DMS 273 treated with DMSO at 0.1 percent for 48 hours (cell line): ENCODE measurements around the gene HNRNPAB.

Source experiments
- DNase-seq: peaks from one replicate; lab custom pipeline; 2025; lab: John Stamatoyannopoulos, UW

Gene HNRNPAB

DNA sequence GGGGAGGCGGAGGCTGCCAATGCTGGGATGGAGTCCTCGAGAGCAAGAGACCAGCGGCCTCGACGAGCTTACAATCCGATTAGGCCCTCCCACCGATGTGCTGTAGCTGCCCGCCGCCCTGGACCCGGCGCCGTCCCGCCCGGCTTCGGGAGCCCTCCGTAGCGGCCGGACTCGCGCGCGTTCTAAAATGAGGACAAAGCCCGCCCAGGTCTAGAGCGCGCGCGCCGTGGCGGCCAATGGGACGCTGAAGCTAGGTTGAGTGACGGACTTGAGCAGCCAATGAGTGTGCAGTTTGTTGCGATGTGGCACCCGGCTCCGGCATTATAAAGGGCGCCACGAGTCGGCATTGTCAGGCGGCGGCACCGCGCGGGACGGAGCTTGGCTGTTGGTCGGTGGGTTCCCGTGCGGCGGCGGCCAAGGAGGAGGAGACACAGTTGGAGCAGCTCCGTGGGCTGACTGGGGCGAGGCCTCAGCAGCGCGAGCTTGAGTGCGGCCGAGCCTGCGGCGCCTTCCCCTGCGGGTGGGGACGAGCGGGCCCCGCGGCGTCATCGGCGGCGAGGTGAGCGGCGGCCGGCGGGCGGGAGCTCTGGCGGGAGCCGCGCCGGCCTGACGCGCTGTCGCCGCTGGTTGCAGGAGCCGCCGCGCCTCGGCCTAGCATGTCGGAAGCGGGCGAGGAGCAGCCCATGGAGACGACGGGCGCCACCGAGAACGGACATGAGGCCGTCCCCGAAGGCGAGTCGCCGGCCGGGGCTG lies at the start of gene HNRNPAB:
Gene HNRNPAB, plus strand, starts transcription at position 352 of the 753 bp plus-strand sequence. Its CDS starts 305 bp downstream, at position 657.
- DNase-seq: peak; percentile 89

DNA sequence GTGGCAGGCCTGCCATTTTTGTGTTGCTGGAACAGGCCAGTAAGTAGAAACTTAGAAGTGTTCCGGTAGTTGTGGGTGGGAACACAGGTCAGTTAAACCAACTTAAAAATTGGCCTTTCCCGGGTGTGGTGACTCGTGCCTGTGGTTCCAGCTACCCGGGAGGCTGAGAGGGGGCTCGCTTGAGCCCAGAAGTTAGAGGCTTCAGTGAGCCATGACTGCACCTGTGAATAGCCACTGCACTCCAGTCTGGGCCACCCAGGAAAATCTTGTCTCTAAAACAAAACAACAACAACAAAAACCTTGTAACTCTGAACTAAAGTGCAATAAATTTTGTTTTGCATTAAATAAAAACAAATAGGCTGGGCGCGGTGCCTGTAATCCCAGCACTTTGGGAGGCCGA lies 49.3 kb upstream of the HNRNPAB start:
- DNase-seq: no peak

DNA sequence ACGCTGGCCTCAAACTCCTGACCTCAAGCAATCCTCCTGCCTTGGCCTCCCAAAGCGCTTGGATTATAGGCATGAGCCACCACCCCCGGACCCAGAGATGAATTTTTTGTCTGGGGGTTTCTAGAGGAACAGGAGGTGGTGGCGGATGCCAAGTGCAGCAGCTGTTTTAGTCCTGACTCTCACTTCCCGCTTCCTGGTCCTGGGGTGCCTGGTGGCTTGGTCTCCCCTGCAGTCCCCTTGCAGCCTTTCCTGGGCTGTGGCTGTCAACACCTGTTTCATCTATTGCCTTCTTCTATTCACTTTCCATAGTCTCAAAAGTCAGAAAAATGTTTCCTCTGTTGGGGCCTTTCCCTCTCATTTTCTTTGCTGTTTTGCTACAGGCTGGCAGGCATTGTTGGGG lies 44.2 kb upstream of the HNRNPAB start:
- DNase-seq: no peak

DNA sequence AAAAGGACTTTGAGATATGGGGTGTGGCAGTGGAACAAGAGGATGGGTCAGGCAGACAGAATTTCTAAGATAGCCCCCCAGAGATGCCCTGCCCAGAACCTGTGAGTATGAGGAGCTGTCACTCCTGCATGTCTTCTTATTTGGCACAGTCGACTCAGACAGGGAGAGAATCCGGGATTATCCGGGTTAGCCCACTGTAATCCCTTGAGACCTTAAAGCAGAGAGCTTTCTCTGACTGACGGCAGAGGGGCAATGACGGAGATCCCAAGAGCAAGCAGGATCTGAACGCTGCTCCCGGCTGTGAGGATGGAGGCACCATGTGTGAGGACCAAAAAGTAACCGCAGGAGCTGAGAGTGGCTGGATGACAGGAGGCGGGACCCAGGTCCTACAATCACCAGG lies 41.9 kb upstream of the HNRNPAB start:
- no peak for DNase-seq

DNA sequence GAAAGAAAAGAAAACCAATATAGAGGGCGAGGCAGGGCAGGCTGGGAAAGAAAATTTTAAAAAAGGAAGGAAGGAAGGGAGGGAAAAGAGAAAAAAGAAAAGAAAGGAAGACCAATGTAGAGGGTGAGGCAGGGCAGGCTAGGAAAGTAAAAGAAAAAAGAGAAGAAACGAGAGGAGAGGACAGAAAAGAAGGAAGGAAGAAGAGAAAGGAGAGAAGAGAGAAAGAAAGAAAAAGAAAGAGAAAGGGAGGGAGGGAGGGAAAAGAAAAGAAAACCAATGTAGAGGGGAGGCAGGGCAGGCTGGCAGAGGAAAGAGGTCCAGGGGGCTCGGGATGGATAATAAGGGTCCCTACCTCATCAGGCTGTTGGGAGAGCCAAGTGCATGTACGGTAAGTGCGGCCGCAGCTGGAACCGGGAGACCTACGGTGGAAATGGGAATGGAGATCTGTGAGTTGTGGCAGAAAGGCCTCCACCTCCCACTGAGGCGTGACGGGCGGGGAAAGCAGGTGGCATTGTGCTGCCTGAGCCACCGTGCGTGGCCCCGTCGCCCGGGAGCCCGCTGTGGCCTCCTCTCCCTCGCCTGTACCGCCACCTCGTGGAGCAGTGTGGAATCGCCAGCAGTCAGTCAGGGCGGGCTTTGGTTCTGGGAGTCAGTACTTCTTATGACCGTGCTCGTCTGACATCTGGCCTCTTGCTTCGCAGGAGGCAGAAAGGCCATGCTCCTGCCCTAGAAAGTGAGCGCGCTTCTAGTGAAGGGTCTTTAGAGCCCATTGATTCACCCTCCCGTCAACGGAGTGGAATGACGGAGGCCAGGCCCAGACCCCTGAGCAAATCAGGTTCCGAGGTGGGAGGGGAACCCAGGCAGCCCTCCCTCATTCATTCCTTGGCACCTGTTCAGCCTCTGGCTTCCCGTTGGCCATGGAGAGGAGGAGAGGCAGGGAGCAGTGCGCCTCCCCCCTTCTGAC lies 40.3 kb upstream of the HNRNPAB start:
- peak; percentile 75 for DNase-seq

DNA sequence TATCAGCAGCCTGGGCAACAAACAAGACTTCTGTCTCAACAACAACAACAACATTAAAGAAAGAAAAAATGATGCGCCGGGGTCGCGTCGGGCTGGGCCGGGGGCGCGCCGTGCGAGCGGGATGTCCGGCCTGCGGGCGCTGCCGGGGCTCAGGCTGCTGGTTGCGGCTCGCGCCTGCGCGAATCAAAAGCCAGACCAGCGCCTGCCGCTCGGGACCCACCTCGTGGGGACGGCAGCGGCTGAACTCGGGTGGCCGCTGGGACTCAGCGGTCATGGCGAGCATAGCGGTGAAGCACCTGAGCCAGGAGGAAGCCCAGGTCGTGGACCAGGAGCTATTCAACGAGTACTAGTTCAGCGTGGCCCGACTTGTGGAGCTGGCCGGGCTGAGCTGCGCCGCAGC lies 38.8 kb upstream of the HNRNPAB start:
- no peak for DNase-seq

DNA sequence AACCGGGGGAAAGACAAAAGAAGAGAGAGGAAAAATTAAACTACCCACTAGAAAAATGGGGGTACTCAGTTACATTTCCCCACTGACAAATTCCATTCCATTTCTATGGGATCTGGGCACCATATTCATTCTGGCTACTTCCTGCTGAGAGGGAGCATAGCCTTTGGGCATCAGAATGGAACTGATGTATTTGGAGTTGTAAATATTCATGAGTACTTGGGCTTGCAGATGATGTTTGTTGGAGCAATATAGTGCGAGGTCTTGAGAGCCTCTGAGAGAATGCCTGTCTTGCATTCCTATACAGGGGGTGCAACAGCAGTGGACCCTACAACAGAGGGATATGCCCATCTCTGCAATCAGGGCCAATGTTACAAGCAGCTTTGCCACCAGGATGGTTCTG lies 33.9 kb upstream of the HNRNPAB start:
- no peak for DNase-seq

DNA sequence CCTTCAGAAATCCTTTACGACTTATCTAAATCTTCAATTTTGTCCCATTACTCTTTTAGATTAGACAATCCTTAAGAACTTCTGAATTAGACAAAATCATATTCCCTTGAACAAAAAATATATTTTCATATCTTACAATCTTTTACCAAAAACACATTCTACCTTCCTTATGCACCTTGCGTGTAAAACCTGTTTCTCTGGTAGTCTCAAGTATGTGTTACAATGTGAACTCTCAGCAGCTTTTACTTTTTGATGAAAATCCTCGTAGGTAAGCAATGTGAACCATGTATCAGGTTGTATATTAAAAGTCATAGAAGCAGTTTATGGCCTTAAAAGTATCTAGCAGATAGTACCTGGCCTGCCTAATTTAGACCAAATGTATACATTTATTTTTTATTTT lies 29.9 kb upstream of the HNRNPAB start:
- DNase-seq: no peak

DNA sequence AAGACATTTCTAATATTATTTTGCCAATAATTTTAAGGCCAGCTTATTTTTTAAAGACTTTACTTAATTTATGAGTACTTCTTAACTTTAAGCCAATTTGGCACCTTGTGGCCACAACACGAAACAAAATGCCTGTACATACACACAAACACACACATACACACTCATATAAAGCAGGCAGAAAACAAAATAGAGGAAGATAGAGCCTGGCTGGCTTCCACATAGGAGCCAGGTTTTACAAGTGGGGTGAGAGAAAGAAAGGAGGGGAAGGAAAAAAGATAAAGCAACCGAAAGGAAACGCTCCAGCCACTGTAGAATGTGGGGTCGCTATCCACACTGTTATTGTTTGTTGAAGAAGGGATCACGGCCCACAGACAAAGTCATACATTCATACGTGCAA lies 27.5 kb upstream of the HNRNPAB start:
- no peak for DNase-seq

DNA sequence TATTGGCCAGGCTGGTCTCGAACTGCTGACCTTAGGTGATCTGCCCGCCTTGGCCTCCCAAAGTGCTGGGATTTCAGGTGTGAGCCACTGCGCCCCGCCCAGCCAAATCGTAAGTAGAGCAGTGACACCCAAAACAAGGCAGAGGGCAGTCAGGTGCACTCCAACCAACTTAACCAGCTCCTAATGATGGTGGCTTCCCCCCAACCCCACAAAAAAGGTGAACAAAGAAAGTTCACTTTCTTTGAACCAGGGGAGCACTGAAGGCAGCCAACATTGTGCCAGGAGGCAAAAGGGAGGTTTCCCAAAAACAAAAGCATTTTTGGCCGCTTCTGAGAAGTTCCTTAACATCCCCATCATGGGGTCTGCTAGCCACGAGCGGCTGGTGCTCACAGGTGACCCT lies 26.8 kb upstream of the HNRNPAB start:
- no peak for DNase-seq

DNA sequence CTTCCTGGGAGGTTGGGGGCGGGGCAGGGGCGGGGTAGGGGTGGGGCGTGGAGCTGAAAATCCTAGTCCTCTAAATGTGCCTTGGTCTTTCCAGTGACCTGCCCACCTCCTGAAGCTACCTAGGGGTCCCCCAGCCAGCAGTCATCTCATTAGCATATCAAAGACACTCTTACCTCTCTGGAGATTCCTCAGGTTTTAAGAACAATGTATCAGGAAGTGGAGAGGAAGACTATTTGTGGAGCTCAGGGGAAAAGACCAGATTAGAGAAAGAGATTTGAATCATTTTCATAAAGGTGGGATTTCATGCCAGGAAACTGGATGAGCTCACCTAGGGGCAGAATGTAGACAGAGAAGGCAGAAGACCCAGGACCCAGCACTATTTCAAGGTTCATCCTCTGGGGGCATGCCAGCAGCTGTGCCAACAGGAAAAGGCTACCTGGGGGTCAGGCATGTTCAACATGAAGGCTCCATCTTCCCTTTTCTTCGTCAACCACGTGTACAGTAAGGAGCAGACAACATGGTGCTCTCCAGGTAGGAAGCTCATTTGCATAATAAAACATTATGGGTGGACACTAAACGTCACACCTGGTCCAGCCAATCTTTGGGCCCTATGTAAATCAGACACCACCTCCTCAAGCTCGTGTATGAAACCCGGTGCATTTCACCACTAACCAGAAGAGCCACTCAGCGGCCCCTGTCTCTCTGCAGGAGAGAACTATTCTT lies 24.0 kb upstream of the HNRNPAB start:
- DNase-seq: no peak

DNA sequence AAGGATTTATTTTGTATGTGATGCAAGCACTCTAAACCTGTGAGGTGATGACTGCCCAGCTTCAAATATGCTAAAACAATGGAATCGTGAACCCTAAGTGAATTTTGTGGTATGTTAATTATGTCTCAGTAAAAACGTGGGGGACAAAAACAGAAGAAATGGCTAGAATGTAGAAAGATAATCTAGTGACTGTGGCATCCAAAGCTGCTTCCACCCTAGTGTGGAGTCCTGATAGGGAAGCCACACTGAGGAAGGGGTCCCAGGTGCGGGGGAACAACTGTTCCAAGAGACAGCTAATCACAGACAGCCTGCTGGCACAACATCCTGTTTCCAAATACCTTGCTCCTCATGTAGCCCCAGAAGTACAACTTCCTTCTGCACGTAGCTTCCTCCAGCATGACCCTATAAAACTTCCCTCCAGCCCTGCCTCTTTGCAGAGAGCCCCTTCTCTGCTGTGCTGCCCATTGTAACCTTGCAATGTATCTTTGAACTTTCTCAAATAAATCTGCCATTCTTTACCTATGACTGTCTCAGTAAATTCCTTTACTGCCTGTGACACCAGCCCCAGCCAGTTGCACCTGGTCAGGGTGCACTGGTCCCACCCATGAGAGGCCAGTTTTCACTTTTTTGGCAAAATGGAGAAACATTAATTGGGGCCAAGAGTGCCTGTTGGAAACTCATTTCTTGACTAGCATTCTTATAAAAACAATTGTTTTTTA lies 22.0 kb upstream of the HNRNPAB start:
- DNase-seq: no peak

DNA sequence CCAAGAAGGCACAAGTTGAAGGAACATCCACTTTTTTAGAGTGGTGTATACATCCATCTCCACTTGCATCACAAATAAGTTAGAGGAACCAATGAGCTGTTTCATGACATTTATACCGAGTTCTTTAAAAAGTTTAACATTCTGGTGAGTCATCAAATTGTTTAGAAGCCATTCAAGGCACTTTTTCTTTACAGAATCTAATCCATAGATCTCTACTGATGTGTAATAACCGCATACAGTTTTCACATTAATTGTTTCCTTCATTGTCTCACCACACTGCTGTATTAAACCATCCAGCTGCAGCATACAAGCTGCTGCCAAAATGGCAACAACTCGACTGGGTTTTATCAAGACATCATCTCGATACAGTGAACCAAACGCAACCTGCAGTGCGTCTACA lies 17.9 kb upstream of the HNRNPAB start:
- no peak for DNase-seq

DNA sequence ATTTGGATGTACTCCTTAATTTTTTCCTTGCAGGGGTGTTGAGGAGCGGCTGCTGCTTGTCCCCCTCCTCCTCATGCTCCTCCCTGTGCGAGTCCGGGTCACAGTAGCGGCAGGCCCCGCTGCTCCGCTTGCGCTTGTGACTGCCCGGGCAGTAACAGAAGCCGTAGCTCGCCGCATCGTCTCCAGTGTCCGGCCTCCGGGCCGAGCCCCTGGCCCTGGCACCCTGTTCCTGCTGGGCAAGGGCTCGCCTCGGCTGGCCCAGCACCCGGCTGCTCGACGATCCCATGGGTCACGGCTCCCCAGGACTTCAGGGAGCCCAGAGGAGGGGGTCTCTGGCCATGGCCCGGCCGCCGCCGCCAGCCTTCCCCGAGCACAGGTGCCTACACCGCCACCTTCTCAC lies 17.3 kb upstream of the HNRNPAB start, which contains the start of gene GMCL2:
Gene GMCL2, minus strand, starts transcription at position 358 of the 400 bp plus-strand sequence. Its CDS starts 72 bp downstream, at position 286.
- DNase-seq: no peak

DNA sequence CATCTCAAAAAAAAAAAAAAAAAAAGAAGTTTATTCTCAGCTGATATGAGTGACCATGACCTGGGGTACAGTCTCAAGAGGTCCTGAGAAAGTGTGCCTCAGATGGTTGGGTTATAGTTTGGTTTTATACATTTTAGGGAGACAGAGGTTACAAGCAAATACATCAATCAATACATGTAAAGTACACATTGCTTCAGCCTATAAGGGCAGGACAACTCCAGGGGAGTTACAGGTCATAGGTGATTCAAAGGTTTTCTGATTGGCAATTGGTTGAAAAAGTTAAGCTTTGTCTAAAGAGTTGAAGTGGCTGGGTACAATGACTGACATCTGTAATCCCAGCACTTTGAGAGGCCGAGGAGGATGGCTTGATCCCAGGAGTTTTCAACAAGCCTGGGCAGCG lies 14.9 kb upstream of the HNRNPAB start:
- DNase-seq: no peak

DNA sequence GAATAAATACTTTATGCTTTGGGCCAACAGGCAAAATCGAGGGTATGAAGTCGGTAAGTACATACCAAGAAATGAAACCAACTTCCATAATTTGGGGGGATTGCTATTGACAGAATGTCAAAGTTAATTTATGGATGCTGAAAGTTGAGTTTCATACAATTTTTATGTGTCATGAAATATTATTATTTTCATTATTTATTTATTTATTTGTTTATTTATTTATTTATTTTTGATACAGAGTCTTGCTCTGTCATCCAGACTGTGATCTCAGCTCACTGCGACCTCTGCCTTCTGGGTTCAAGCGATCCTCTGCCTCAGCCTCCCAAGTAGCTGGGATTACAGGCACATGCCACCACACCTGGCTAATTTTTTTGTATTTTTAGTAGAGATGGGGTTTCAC lies 12.7 kb upstream of the HNRNPAB start:
- DNase-seq: no peak

DNA sequence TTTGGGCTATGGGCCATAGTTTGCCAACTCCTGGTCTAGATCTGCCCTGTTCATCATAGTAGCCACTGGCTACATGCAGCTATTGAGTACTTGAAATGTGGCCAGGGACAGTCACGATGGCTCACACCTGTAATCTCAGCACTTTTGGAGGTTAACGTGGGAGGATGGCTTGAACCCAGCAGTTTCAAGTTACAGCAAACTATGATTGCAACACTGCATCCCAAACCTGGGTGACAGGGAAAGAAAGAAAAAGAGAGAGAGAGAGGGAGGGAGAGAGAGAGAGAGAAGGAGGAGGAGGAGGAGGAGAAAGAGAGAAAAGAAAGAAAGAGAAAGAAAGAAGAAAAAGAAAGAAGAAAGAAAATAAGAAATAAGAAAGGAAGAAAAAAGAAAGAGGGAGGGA lies 12.1 kb upstream of the HNRNPAB start:
- DNase-seq: no peak

DNA sequence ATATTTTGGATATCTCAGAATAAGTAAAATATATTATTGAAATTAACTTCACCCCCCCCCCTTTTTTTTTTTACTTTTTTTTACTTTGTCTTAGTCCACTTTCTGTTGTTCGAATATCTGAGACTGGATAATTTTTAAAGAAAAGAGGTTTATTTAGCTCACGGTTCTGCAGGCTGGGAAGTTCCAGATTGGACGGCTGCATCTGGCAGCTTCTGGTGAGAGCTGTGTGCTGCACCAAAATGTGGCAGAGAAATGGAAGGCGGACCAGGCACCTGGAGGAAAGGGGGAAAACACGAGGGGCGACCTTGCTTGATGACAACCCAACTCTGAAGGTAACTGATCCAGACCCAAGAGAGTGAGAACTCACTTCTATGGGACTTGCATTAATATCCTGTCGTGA lies 11.5 kb upstream of the HNRNPAB start:
- no peak for DNase-seq

DNA sequence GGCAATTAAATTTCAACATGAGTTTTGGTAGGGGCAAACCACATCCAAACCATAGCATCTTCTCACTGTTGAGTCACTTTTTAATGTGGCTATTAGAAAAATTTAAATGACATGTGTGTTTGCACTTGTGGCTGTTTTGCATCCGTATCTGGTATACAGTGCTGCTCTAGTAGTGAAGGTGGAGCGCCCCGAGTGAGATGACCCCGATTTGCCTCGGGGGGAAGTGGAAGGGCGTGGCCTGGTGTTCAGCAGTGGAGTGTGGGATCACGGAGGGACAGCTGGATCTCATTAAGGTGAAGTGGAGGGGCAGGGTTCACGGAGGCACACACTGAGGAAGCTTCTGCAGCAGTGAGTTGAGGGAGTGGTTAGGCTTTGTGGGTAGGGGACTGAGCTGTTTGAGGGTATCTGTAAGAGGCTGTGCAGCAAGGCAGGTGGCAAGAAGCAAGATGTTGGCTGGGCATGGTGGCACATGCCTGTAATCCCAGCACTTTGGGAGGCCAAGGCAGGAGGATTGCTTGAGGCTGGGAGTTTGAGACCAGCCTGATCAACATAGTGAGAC lies 11.0 kb upstream of the HNRNPAB start:
- DNase-seq: no peak

DNA sequence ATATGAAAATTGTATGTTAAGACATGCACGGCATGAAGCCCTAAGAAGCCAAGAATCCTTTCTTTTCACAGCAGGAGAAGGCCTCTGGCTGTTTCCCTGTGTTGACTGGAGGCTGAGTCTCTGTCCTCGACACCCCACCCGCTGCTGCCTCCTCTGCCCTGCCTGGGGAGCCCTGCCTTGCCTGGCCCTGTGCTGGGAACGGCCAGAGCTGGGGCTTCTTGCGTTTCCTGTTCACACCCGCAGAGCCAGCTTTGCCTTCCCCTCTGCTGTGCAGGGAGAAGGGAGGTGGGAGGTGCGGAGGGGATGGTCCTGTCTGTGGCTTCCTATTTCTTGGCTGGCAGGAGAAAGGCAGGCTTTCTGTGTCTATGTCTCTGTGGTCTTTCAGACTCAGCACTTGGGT lies 10.3 kb upstream of the HNRNPAB start:
- DNase-seq: no peak

DNA sequence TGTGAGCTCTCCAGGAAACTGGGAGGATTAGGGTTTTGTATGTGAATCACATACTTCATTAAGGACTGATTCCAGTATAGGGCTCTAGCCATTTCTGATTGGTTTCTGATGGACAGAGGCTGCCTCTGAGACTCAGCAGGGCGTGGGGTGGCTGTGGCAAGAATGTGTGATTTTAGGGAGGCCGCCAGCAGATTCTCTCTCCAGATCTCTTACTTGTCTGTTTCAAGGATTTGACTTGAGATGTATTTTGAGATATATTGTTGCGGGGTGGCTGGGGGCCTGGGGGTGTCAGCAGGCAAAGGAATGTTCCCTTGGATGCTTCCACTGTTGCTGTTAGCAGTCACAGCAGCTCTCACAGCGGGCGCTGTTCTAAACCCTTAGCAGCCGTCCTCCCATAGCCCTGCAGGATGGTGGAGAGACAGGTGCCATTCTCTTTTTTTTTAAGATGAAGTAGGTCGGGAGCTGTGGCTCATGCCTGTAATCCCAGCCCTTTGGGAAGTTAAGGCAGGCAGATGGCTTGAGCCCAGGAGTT lies 8.0 kb upstream of the HNRNPAB start:
- DNase-seq: no peak
